Mesenchymal stem cell (in vitro differentiated cells and primary cell): ENCODE measurements around the gene KDM3A. TPM values are rescaled to one million over a fixed set of nuclear protein-coding genes. Genes with fewer than 3 reads are reported as not detected.

Experiments
- DNase-seq: peaks from one replicate; pipeline ENCODE4 v3.0.0-alpha.2; 2013
- H2AFZ ChIP-seq: one replicate; pipeline ENCODE4 v1.6.1; 2013; ENCODE audit warnings: low read depth, mild to moderate bottlenecking, control low read depth, inconsistent platforms, low read length, moderate library complexity
- H2AK5ac ChIP-seq: 2 replicates; pipeline ENCODE4 v1.6.1; 2013; ENCODE audit warnings: low read length, moderate library complexity, mild to moderate bottlenecking, inconsistent platforms; ENCODE audit not compliant: severe bottlenecking
- H2BK120ac ChIP-seq: one replicate; pipeline ENCODE4 v1.6.1; 2013; ENCODE audit warnings: low read depth, mild to moderate bottlenecking, inconsistent platforms, low read length, moderate library complexity
- H2BK12ac ChIP-seq, 2 experiments: one replicate each; pipeline ENCODE4 v1.6.1; 2013; ENCODE audit warnings: inconsistent platforms in 2 of 2, low read length in 2 of 2, mild to moderate bottlenecking in 2 of 2, moderate library complexity in 2 of 2, control low read depth in 1 of 2
- H2BK15ac ChIP-seq: one replicate; pipeline ENCODE4 v1.6.1; 2013; ENCODE audit warnings: mild to moderate bottlenecking, low read depth, inconsistent platforms; ENCODE audit not compliant: poor library complexity, severe bottlenecking
- H2BK5ac ChIP-seq: 2 replicates; pipeline ENCODE4 v1.6.1; 2013; ENCODE audit warnings: low read depth, mild to moderate bottlenecking, low read length, control low read depth, inconsistent platforms; ENCODE audit not compliant: poor library complexity, severe bottlenecking
- H3K14ac ChIP-seq, 2 experiments: one replicate each; pipeline ENCODE4 v1.6.1; 2013; ENCODE audit warnings: inconsistent platforms in 2 of 2, low read length in 2 of 2, control low read depth in 1 of 2, mild to moderate bottlenecking in 1 of 2, moderate library complexity in 1 of 2
- H3K18ac ChIP-seq, 2 experiments: one replicate each; pipeline ENCODE4 v1.6.1; 2013; ENCODE audit warnings: inconsistent platforms in 2 of 2, low read length in 2 of 2, control low read depth in 1 of 2, low read depth in 1 of 2, mild to moderate bottlenecking in 1 of 2
- H3K23ac ChIP-seq, 2 experiments: one replicate each; pipeline ENCODE4 v1.6.1; 2013; ENCODE audit warnings: inconsistent platforms in 2 of 2, low read length in 2 of 2, mild to moderate bottlenecking in 2 of 2, moderate library complexity in 2 of 2, control low read depth in 1 of 2
- H3K27ac ChIP-seq: 2 replicates; pipeline ENCODE4 v1.5.1; 2013; ENCODE audit warnings: mild to moderate bottlenecking, moderate library complexity, low read length, control low read depth, inconsistent platforms; ENCODE audit not compliant: poor library complexity, severe bottlenecking
- H3K27me3 ChIP-seq, 2 experiments: 2 replicates each; pipeline versions ENCODE4 v1.6.1 to v1.7.0; 2013; ENCODE audit warnings: low read length in 2 of 2, mild to moderate bottlenecking in 2 of 2, moderate library complexity in 2 of 2, control low read depth in 1 of 2, inconsistent platforms in 1 of 2; ENCODE audit not compliant: control insufficient read depth in 1 of 2, insufficient read depth in 1 of 2
- H3K36me3 ChIP-seq, 2 experiments: 2 replicates each; pipeline versions ENCODE4 v1.6.1 to v1.7.0; 2013; ENCODE audit warnings: low read length in 2 of 2, control low read depth in 1 of 2, inconsistent platforms in 1 of 2, low read depth in 1 of 2, mild to moderate bottlenecking in 1 of 2; ENCODE audit not compliant: insufficient read depth in 2 of 2, control insufficient read depth in 1 of 2
- H3K4ac ChIP-seq, 2 experiments: one replicate each; pipeline ENCODE4 v1.6.1; 2013; ENCODE audit warnings: inconsistent platforms in 2 of 2, low read length in 2 of 2, mild to moderate bottlenecking in 2 of 2, moderate library complexity in 2 of 2, control low read depth in 1 of 2, low read depth in 1 of 2
- H3K4me1 ChIP-seq: 2 replicates; pipeline ENCODE4 v1.6.1; 2013; ENCODE audit warnings: low read depth, low read length, control low read depth; ENCODE audit not compliant: control insufficient read depth, insufficient read depth
- H3K4me2 ChIP-seq: 2 replicates; pipeline ENCODE4 v1.6.1; 2013; ENCODE audit warnings: low read length, mild to moderate bottlenecking, inconsistent platforms; ENCODE audit not compliant: poor library complexity, severe bottlenecking
- H3K4me3 ChIP-seq, 2 experiments: 2 replicates each; pipeline versions ENCODE4 v1.5.1 to v1.7.0; 2013; ENCODE audit warnings: low read length in 2 of 2, mild to moderate bottlenecking in 2 of 2, control low read depth in 1 of 2, low read depth in 1 of 2; ENCODE audit not compliant: insufficient read depth in 1 of 2
- H3K79me1 ChIP-seq: replicated peaks from 2 replicates; pipeline ENCODE4 v1.6.1; 2013; ENCODE audit warnings: mild to moderate bottlenecking, control low read depth, low read length, inconsistent platforms; ENCODE audit not compliant: poor library complexity, severe bottlenecking
- H3K9ac ChIP-seq: 2 replicates; pipeline ENCODE4 v1.7.0; 2013; ENCODE audit warnings: mild to moderate bottlenecking, low read length, moderate library complexity
- H3K9me3 ChIP-seq: 2 replicates; pipeline ENCODE4 v1.7.0; 2013; ENCODE audit warnings: mild to moderate bottlenecking, low read length; ENCODE audit not compliant: control insufficient read depth
- H4K8ac ChIP-seq: one replicate; pipeline ENCODE4 v1.6.1; 2013; ENCODE audit warnings: inconsistent platforms, mild to moderate bottlenecking, low read length, moderate library complexity
- H4K91ac ChIP-seq: one replicate; pipeline ENCODE4 v1.6.1; 2013; ENCODE audit warnings: mild to moderate bottlenecking, low read length, inconsistent platforms
- WGBS: methylation state at CpG from one replicate; pipeline ENCODE4 v1.1.7; 2013; ENCODE audit warnings: mixed read lengths; 5-methylcytosine and 5-hydroxymethylcytosine counted together
- small RNA-seq: library from polyadenylated mRNA; stranded (forward); fragments of <200 nt; extraction: miRNeasy Mini kit (QIAGEN cat#:217004); gene quantifications from one replicate; pipeline ENCODE3, GENCODE V24; 2013; ENCODE audit warnings: low read depth

KDM3A gene

GRCh38 chr2:86525421-86526340, 84.5 kb downstream of the KDM3A start:
- no peak overlapping the region for H2BK120ac ChIP-seq
- H3K18ac ChIP-seq: no peak overlapping the region
- peaks cover 0 to 45% of the 10 kb centered on the region in 2 experiments for H3K36me3 ChIP-seq
- no peak overlapping the region for H3K4me3 ChIP-seq
- no peak overlapping the region for H3K27ac ChIP-seq
- no peaks in the 10 kb centered on the region for H3K4me1 ChIP-seq
- no peak overlapping the region for H2AK5ac ChIP-seq
- H3K4me2 ChIP-seq: no peak overlapping the region
- no peak overlapping the region for H3K4ac ChIP-seq
- no peak overlapping the region for H2BK12ac ChIP-seq
- no peaks in the 10 kb centered on the region for H3K27me3 ChIP-seq
- WGBS: 92% methylated on average over 9 of the region's 11 CpGs
- no peak overlapping the region for H3K23ac ChIP-seq
- H2BK15ac ChIP-seq: no peak overlapping the region
- no peak for DNase-seq
- no peak overlapping the region for H4K91ac ChIP-seq
- H3K9me3 ChIP-seq: peaks cover under 1% of the 10 kb centered on the region
- no peak overlapping the region for H2AFZ ChIP-seq
- H4K8ac ChIP-seq: no peak overlapping the region
- no peak overlapping the region for H3K9ac ChIP-seq
- H2BK5ac ChIP-seq: no peak overlapping the region
- no peak overlapping the region for H3K14ac ChIP-seq
- peaks cover 6% of the 10 kb centered on the region for H3K79me1 ChIP-seq

GRCh38 chr2:86533589-86533988, 92.4 kb downstream of the KDM3A start:
- Histone ChIP-seq H2BK5ac (no peak overlapping the region), H3K14ac (no peak overlapping the region), H3K23ac (no peak overlapping the region)

DNA sequence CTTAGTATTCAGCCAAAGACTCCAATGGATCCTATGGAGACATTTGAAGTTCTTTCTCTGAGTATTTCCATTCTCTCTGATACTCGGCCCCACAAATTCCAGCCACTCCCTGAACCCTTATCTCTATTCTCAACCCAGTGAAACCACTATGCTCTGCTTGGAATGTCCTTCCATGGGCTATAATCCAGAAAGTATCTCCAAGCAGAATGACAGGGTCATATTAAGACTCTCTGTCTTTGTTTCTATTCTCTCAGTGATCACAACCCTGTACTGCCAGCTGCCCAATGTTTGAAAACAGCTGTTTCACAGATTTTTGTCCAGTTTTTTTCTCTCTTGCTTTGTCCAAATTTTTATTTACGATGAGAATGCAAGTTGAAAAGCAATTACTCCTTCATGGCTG, 100.2 kb downstream of the KDM3A start:
- H2BK5ac ChIP-seq: no peak overlapping the region
- no peak overlapping the region for H3K23ac ChIP-seq
- H3K18ac ChIP-seq: no peak overlapping the region
- H3K27me3 ChIP-seq: no peaks in the 10 kb centered on the region
- H2AK5ac ChIP-seq: no peak overlapping the region
- peaks cover 7% of the 10 kb centered on the region for H3K9me3 ChIP-seq
- H4K8ac ChIP-seq: no peak overlapping the region
- no peak overlapping the region for H2BK120ac ChIP-seq
- no peak for DNase-seq
- H3K4ac ChIP-seq: no peak overlapping the region
- H3K36me3 ChIP-seq: peaks cover 11 to 21% of the 10 kb centered on the region in 2 experiments
- no peak overlapping the region for H3K14ac ChIP-seq
- H3K79me1 ChIP-seq: peaks cover 10% of the 10 kb centered on the region
- WGBS: 95% methylated on average over 1 of the region's 2 CpGs
- H3K9ac ChIP-seq: no peak overlapping the region
- H4K91ac ChIP-seq: no peak overlapping the region
- no peak overlapping the region for H2AFZ ChIP-seq
- no peak overlapping the region for H3K4me2 ChIP-seq
- no peak overlapping the region for H2BK12ac ChIP-seq
- H3K4me3 ChIP-seq: no peak overlapping the region
- H3K4me1 ChIP-seq: no peaks in the 10 kb centered on the region
- no peak overlapping the region for H2BK15ac ChIP-seq
- H3K27ac ChIP-seq: no peak overlapping the region

More at GRCh38 chr2:86533589-86533988, 92.4 kb downstream of the KDM3A start:
- H2AFZ ChIP-seq: no peak overlapping the region
- H4K91ac ChIP-seq: no peak overlapping the region
- no peak overlapping the region for H3K9ac ChIP-seq
- H2BK12ac ChIP-seq: no peak overlapping the region
- H2BK15ac ChIP-seq: no peak overlapping the region
- H3K4me3 ChIP-seq: no peak overlapping the region
- H2AK5ac ChIP-seq: no peak overlapping the region
- DNase-seq: no peak
- peaks cover 4% of the 10 kb centered on the region for H3K79me1 ChIP-seq
- H3K18ac ChIP-seq: no peak overlapping the region
- no peak overlapping the region for H3K27ac ChIP-seq
- H4K8ac ChIP-seq: no peak overlapping the region
- no peaks in the 10 kb centered on the region for H3K4me1 ChIP-seq
- no peak overlapping the region for H3K4me2 ChIP-seq
- no peak overlapping the region for H3K4ac ChIP-seq
- no peak overlapping the region for H2BK120ac ChIP-seq
- no peaks in the 10 kb centered on the region for H3K27me3 ChIP-seq
- peaks cover 0 to 21% of the 10 kb centered on the region in 2 experiments for H3K36me3 ChIP-seq
- WGBS: 100% methylated on average over 2 of the region's 3 CpGs
- peaks cover 25% of the 10 kb centered on the region for H3K9me3 ChIP-seq

Small RNA genes within 50 kb of the gene (small RNA-seq; reads per million reads assigned to genes)
- gene RNU6-640P: not detected
